Measurements from ENCODE around the gene OR9Q1.

- TF ChIP-seq, protein P1, sequence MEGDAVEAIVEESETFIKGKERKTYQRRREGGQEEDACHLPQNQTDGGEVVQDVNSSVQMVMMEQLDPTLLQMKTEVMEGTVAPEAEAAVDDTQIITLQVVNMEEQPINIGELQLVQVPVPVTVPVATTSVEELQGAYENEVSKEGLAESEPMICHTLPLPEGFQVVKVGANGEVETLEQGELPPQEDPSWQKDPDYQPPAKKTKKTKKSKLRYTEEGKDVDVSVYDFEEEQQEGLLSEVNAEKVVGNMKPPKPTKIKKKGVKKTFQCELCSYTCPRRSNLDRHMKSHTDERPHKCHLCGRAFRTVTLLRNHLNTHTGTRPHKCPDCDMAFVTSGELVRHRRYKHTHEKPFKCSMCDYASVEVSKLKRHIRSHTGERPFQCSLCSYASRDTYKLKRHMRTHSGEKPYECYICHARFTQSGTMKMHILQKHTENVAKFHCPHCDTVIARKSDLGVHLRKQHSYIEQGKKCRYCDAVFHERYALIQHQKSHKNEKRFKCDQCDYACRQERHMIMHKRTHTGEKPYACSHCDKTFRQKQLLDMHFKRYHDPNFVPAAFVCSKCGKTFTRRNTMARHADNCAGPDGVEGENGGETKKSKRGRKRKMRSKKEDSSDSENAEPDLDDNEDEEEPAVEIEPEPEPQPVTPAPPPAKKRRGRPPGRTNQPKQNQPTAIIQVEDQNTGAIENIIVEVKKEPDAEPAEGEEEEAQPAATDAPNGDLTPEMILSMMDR (conservative IDR thresholded peaks at IDR 0.05) = no peak
- no peak for TF ChIP-seq ZFX (IDR thresholded peaks at IDR 0.05)
Observed at GRCh38 chr11:58152781-58153180, 129.1 kb downstream of the OR9Q1 start.

Data from C4-2B (cell line).